SJCRH30 (cell line): Measurements from ENCODE around the gene RRAGD. TPM values are rescaled to one million over a fixed set of nuclear protein-coding genes. Genes with fewer than 3 reads are reported as not detected.

Experiments used
- DNase-seq, 2 experiments: peaks; one replicate each; pipeline ENCODE4 v3.0.0-alpha.2; 2015 to 2020
- H3K27ac ChIP-seq: fragments of 250-450 bp; sonication (Bioruptor Pico); 2 replicates; pipeline ENCODE4 v1.5.1; 2020; ENCODE audit warnings: mild to moderate bottlenecking, moderate library complexity
- H3K27me3 ChIP-seq: fragments of 250-450 bp; sonication (Bioruptor Pico); 2 replicates; pipeline ENCODE4 v1.5.1; 2020; ENCODE audit warnings: mild to moderate bottlenecking, moderate library complexity
- H3K36me3 ChIP-seq: fragments of 250-450 bp; sonication (Bioruptor Pico); 2 replicates; pipeline ENCODE4 v1.5.1; 2020; ENCODE audit warnings: mild to moderate bottlenecking, moderate library complexity
- H3K4me1 ChIP-seq: fragments of 250-450 bp; sonication (Bioruptor Pico); 2 replicates; pipeline ENCODE4 v1.5.1; 2020; ENCODE audit warnings: mild to moderate bottlenecking, moderate library complexity
- H3K4me3 ChIP-seq: fragments of 250-450 bp; sonication (Bioruptor Pico); 2 replicates; pipeline ENCODE4 v1.5.1; 2020; ENCODE audit warnings: mild to moderate bottlenecking, moderate library complexity
- H3K9me3 ChIP-seq: fragments of 250-450 bp; sonication (Bioruptor Pico); replicated peaks from 2 replicates; pipeline ENCODE4 v1.5.1; 2020; ENCODE audit warnings: mild to moderate bottlenecking, moderate library complexity
- total RNA-seq: library from RNA; depleted of rRNA; stranded (reverse); fragments of >200 nt; shearing (Covaris generic); gene quantifications from 2 replicates; pipeline ENCODE4 v1.2.3, GENCODE V29; 2014; rRNA removed

RRAGD gene, protein sequence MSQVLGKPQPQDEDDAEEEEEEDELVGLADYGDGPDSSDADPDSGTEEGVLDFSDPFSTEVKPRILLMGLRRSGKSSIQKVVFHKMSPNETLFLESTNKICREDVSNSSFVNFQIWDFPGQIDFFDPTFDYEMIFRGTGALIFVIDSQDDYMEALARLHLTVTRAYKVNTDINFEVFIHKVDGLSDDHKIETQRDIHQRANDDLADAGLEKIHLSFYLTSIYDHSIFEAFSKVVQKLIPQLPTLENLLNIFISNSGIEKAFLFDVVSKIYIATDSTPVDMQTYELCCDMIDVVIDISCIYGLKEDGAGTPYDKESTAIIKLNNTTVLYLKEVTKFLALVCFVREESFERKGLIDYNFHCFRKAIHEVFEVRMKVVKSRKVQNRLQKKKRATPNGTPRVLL
- total RNA-seq, result 61.3 and 63.8 TPM in 2 replicates

GRCh38 chr6:89412071-89413005 lies at the start of gene RRAGD:
Gene RRAGD, minus strand, starts transcription at chr6:89412273. Its CDS starts 280 bp downstream, at chr6:89411993.
- Histone ChIP-seq H3K4me1 (peaks cover 6% of the 10 kb centered on the region; the same call in 1 of the 2 replicates), H3K27me3 (no peaks in the 10 kb centered on the region), H3K27ac (peak within 1 kb of the TSS; percentile 89), H3K4me3 (peak within 1 kb of the TSS; percentile 84), H3K9me3 (no peaks in the 10 kb centered on the region), H3K36me3 (no peaks in the 10 kb centered on the region)
- DNase-seq, result peak; percentile 77

DNA sequence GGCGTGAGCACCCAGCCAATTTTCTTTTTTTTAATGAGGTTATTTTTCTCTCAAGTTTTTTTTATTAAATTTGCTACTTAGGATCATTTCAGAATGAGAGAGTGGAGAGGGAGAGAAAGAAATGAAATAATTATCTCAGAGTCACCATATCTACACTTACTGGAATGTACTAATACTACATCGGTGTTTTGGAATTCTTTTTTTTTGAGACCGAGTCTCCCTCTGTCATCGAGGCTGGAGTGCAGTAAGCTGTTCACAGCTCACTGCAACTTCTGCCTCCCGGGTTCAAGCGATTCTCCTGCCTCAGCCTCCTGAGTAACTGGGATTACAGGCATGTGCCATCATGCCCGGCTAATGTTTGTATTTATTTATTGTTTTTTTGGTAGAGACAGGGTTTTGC lies 48.6 kb upstream of the RRAGD start:
- H3K36me3 ChIP-seq, result no peaks in the 10 kb centered on the region
- no peaks in the 10 kb centered on the region for H3K27me3 ChIP-seq
- DNase-seq, result no peak
- H3K9me3 ChIP-seq, result no peaks in the 10 kb centered on the region
- no peak overlapping the region for H3K4me3 ChIP-seq
- H3K4me1 ChIP-seq, result no peaks in the 10 kb centered on the region
- H3K27ac ChIP-seq, result no peak overlapping the region

DNA sequence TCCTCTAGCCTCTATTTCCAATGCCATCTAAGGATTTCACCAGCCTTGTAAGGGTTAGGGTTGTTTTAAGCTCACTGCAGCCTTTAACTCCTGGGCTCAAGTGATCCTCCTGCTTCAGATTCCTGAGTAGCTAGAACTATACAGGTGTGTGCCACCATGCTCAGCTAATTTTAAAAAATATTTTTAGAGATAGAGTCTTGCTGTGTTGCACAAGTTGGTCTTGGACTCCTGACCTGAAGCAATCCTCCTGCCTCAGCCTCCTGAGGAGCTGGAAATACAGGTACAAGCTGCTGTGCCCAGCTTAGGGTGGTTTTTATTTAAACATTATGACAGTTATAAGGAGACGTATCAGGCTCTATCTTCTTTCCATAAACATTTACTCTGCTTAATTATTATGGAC lies 47.4 kb upstream of the RRAGD start:
- no peak overlapping the region for H3K27ac ChIP-seq
- no peaks in the 10 kb centered on the region for H3K9me3 ChIP-seq
- H3K4me1 ChIP-seq, result no peaks in the 10 kb centered on the region
- no peaks in the 10 kb centered on the region for H3K27me3 ChIP-seq
- H3K4me3 ChIP-seq, result no peak overlapping the region
- H3K36me3 ChIP-seq, result no peaks in the 10 kb centered on the region
- DNase-seq, result no peak

- Histone ChIP-seq H3K4me1 (no peaks in the 10 kb centered on the region), H3K9me3 (no peaks in the 10 kb centered on the region), H3K27ac (no peak overlapping the region), H3K4me3 (no peak overlapping the region), H3K27me3 (no peaks in the 10 kb centered on the region), H3K36me3 (no peaks in the 10 kb centered on the region)
- no peak for DNase-seq
Measured at GRCh38 chr6:89458704-89459103, 46.6 kb upstream of the RRAGD start.

DNA sequence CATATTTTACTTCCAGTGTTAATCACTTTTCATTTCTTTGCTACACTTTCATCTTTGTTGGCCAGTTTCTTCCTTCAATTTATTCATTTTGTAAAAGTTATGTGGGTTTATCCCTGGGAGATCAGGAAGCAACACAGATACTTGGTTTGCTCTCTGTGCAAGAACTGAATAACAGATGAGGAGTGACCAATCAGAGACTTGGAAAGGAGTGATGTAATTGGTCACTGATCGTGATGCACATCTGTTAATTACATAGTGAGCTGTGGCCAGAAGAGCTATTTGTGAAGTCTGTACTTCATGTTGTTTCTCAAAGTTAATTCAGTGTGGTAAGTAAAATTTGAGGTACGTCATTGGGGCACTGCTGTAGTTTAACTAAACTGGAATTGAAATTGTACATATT lies 42.2 kb upstream of the RRAGD start:
- Histone ChIP-seq H3K36me3 (no peaks in the 10 kb centered on the region), H3K27me3 (no peaks in the 10 kb centered on the region)

GRCh38 chr6:89452281-89452680 lies 40.2 kb upstream of the RRAGD start:
- no peaks in the 10 kb centered on the region for H3K4me1 ChIP-seq
- no peak overlapping the region for H3K27ac ChIP-seq
- no peaks in the 10 kb centered on the region for H3K9me3 ChIP-seq
- H3K36me3 ChIP-seq, result no peaks in the 10 kb centered on the region
- H3K27me3 ChIP-seq, result no peaks in the 10 kb centered on the region
- no peak overlapping the region for H3K4me3 ChIP-seq
- DNase-seq, result no peak

More for the DNA sequence above, 42.2 kb upstream of the RRAGD start:
- Histone ChIP-seq H3K4me1 (no peaks in the 10 kb centered on the region), H3K27ac (no peak overlapping the region), H3K4me3 (no peak overlapping the region), H3K9me3 (no peaks in the 10 kb centered on the region)
- DNase-seq, result no peak

DNA sequence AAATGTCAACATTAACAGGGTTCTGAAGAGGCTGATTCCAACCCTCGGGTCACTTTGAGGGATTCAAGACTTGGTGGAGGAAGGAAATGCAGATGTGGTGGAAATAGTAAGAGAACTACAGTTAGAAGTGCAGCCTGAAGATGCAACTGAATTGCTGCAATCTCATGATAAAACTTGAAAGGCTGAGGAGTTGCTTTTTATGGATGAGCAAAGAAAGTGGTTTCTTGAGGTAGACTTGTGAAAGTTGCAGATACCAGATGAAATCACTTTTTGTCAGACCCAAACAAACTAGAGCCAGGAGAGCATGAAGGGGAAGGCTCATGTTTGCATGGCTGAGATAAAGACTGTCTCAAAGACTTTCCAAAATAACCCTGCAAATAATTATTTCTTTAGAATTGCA lies 37.1 kb upstream of the RRAGD start:
- Histone ChIP-seq H3K9me3 (no peaks in the 10 kb centered on the region), H3K27ac (no peak overlapping the region), H3K27me3 (no peaks in the 10 kb centered on the region), H3K36me3 (no peaks in the 10 kb centered on the region), H3K4me1 (no peaks in the 10 kb centered on the region), H3K4me3 (no peak overlapping the region)
- no peak for DNase-seq

- Histone ChIP-seq H3K27me3 (no peaks in the 10 kb centered on the region), H3K27ac (no peak overlapping the region), H3K4me1 (no peaks in the 10 kb centered on the region), H3K9me3 (no peaks in the 10 kb centered on the region), H3K4me3 (no peak overlapping the region), H3K36me3 (no peaks in the 10 kb centered on the region)
- no peak for DNase-seq
Measured at GRCh38 chr6:89443658-89444057, 31.6 kb upstream of the RRAGD start.

GRCh38 chr6:89440200-89440599 lies 28.1 kb upstream of the RRAGD start:
- Histone ChIP-seq H3K4me3 (no peak overlapping the region), H3K36me3 (no peaks in the 10 kb centered on the region), H3K27me3 (no peaks in the 10 kb centered on the region), H3K4me1 (peaks cover 7% of the 10 kb centered on the region; the same call in 1 of the 2 replicates), H3K9me3 (no peaks in the 10 kb centered on the region), H3K27ac (no peak overlapping the region)
- no peak for DNase-seq

DNA sequence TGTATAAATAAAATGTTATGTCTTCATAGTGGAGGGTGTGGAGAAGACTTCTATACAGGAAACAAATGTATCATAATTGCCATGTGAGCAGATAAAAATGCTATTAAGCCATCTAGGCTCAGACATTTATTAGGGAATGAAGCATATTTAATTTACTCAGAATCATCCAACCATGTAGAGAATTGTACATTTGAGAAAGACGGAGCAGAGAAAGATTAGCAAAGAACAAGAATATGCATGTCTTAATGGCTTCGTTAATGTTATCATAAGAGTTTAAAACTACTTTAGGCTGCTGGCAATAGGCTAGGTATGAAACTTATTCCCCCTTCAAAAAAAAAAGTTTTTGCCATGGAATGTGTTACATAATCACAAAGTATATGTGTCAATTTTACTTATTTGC lies 26.9 kb upstream of the RRAGD start:
- H3K27me3 ChIP-seq, result no peaks in the 10 kb centered on the region
- no peak for DNase-seq
- peaks cover 7% of the 10 kb centered on the region; the same call in 1 of the 2 replicates for H3K4me1 ChIP-seq
- no peak overlapping the region for H3K4me3 ChIP-seq
- H3K36me3 ChIP-seq, result no peaks in the 10 kb centered on the region
- no peak overlapping the region for H3K27ac ChIP-seq
- H3K9me3 ChIP-seq, result no peaks in the 10 kb centered on the region

- no peak overlapping the region for H3K4me3 ChIP-seq
- H3K9me3 ChIP-seq, result no peaks in the 10 kb centered on the region
- DNase-seq, result no peak
- no peaks in the 10 kb centered on the region for H3K27me3 ChIP-seq
- peaks cover 7% of the 10 kb centered on the region; the same call in 1 of the 2 replicates for H3K4me1 ChIP-seq
- no peak overlapping the region for H3K27ac ChIP-seq
- H3K36me3 ChIP-seq, result no peaks in the 10 kb centered on the region
Measured at GRCh38 chr6:89438248-89438647, 26.2 kb upstream of the RRAGD start.

GRCh38 chr6:89436226-89436625 lies 24.2 kb upstream of the RRAGD start:
- Histone ChIP-seq H3K4me3 (no peak overlapping the region), H3K9me3 (no peaks in the 10 kb centered on the region), H3K27me3 (no peaks in the 10 kb centered on the region), H3K36me3 (no peaks in the 10 kb centered on the region), H3K27ac (no peak overlapping the region), H3K4me1 (peaks cover 7% of the 10 kb centered on the region; the same call in 1 of the 2 replicates)
- peak in 1 of 2 experiments; percentile 54 for DNase-seq

DNA sequence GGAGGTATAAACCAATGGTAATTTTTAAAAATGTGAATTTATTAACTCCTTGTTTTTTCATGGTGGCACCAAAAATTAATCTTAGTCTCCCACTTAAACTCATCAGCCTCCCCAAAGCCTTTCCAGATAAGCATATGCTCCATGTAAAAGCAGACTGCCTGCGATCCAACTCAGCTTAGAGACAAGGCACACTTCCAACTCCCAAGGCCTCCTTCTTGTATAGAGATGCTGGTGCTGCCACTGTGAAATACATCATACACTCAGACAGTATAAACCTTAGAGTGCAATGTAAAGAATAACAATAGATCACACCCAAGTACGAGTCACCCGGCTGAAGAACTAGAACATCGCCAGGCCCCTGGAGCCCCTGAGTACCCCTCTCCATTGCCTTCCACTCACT lies 22.9 kb upstream of the RRAGD start:
- peaks cover 7% of the 10 kb centered on the region; the same call in 1 of the 2 replicates for H3K4me1 ChIP-seq
- no peak for DNase-seq
- no peak overlapping the region for H3K27ac ChIP-seq
- no peaks in the 10 kb centered on the region for H3K27me3 ChIP-seq
- H3K9me3 ChIP-seq, result no peaks in the 10 kb centered on the region
- no peak overlapping the region for H3K4me3 ChIP-seq
- H3K36me3 ChIP-seq, result no peaks in the 10 kb centered on the region

GRCh38 chr6:89434150-89434499 lies 22.1 kb upstream of the RRAGD start:
- no peak overlapping the region for H3K4me3 ChIP-seq
- H3K27me3 ChIP-seq, result no peaks in the 10 kb centered on the region
- no peaks in the 10 kb centered on the region for H3K9me3 ChIP-seq
- no peaks in the 10 kb centered on the region for H3K36me3 ChIP-seq
- H3K27ac ChIP-seq, result no peak overlapping the region
- DNase-seq, result no peak
- peaks cover 7% of the 10 kb centered on the region; the same call in 1 of the 2 replicates for H3K4me1 ChIP-seq
